GM12875 (cell line): ENCODE measurements around the gene RNF167.
"Not testable (repeated sequence)": the region's sequence is repeated elsewhere in the genome, so short reads cannot be mapped to it uniquely, and the experiment has no call there.

Experiments used
- H3K4me3 ChIP-seq: one replicate; pipeline ENCODE4 v1.5.1; 2011; ENCODE audit warnings: low read depth, low read length, control low read depth
- CTCF ChIP-seq: IDR thresholded peaks from 2 replicates; pipeline ENCODE4 v1.5.1; 2011; ENCODE audit warnings: low read depth, mild to moderate bottlenecking, control low read depth, inconsistent platforms, low read length, moderate library complexity, borderline replicate concordance; ENCODE audit not compliant: insufficient read depth

RNF167 gene

GRCh38 chr17:4899341-4900230 is 40.5 kb upstream of the RNF167 start, which contains the start of gene C17orf107:
Gene C17orf107 (plus strand): TSS chr17:4899536. CDS start chr17:4899763, 227 bp downstream.
- TF ChIP-seq CTCF: no peak
- peak within 1 kb of the TSS; percentile 53 for H3K4me3 ChIP-seq

GRCh38 chr17:4900231-4901107 is 39.6 kb upstream of the RNF167 start:
- TF ChIP-seq CTCF: no peak
- peak overlapping the region; percentile 50 for H3K4me3 ChIP-seq

GRCh38 chr17:4901108-4901647 is 38.9 kb upstream of the RNF167 start:
- no peak for TF ChIP-seq CTCF
- peak overlapping the region; percentile 50 for H3K4me3 ChIP-seq

GRCh38 chr17:4901648-4902344 is 38.3 kb upstream of the RNF167 start:
- peak overlapping the region; percentile 50 for H3K4me3 ChIP-seq
- TF ChIP-seq CTCF: no peak

- H3K4me3 ChIP-seq: peak overlapping the region; percentile 5
- TF ChIP-seq CTCF: no peak
Observed at GRCh38 chr17:4902540-4902939, 37.5 kb upstream of the RNF167 start.

GRCh38 chr17:4903051-4903818 is 36.8 kb upstream of the RNF167 start, which contains the start of gene CHRNE:
Gene CHRNE (minus strand): TSS chr17:4903098. CDS start chr17:4903063, 35 bp downstream.
- peak; percentile 81 for TF ChIP-seq CTCF
- H3K4me3 ChIP-seq: peak within 1 kb of the TSS; percentile 35

- H3K4me3 ChIP-seq: not testable (repeated sequence)
Observed at GRCh38 chr17:4906642-4907041, 33.4 kb upstream of the RNF167 start.
